HepG2 (cell line): ENCODE measurements around the gene UBQLN4. TPM values are rescaled to one million over a fixed set of nuclear protein-coding genes. Genes with fewer than 3 reads are reported as not detected.

Source experiments
- NFIB ChIP-seq: sonication (generic); formaldehyde crosslinking; IDR thresholded peaks from 2 replicates; pipeline ENCODE4 v1.9.0; 2021; ENCODE audit warnings: missing genetic modification reagents, mild to moderate bottlenecking, borderline replicate concordance
- TCF7 ChIP-seq: sonication (generic); IDR thresholded peaks from 2 replicates; pipeline ENCODE4 v1.6.1; 2016; ENCODE audit warnings: antibody characterized with exemption, low read depth
- ZNF343 ChIP-seq: sonication (generic); formaldehyde crosslinking; IDR thresholded peaks from 2 replicates; pipeline ENCODE4 v1.4.0; 2020; ENCODE audit warnings: mild to moderate bottlenecking, missing genetic modification reagents
- polyA plus RNA-seq, 8 experiments: library from polyadenylated mRNA; depleted of rRNA in 3 of 8; stranded (reverse) in 7 of 8; unstranded in 1 of 8; fragments of >200 nt; fragmentation: Illumina TruSeq in 4 of 8; extraction: Trizol in 4 of 8; gene quantifications; 2 replicates each; pipeline versions ENCODE4 v1.2.1 to v1.2.3, GENCODE V29; 2011 to 2016; ENCODE audit warnings: low read depth in 4 of 8, missing spikeins in 1 of 8, mixed read lengths in 1 of 8; ENCODE audit not compliant: insufficient read depth in 1 of 8
- total RNA-seq, 5 experiments: library from RNA; depleted of rRNA; stranded (reverse); fragments of >200 nt; fragmentation: Illumina TruSeq; extraction: Trizol; gene quantifications; 2 replicates each; pipeline ENCODE4 v1.2.3, GENCODE V29; 2016; ENCODE audit warnings: low read depth in 1 of 5
- TF ChIP-seq, protein P1 (sequence below): sonication (generic); formaldehyde crosslinking; IDR thresholded peaks from 2 replicates; pipeline ENCODE4 v1.5.0; 2020; ENCODE audit warnings: mild to moderate bottlenecking, missing genetic modification reagents
- TF ChIP-seq, protein P2 (sequence below): sonication (generic); formaldehyde crosslinking; IDR thresholded peaks from 2 replicates; pipeline ENCODE4 v1.5.0; 2020; ENCODE audit warnings: mild to moderate bottlenecking, missing genetic modification reagents, borderline replicate concordance
- TF ChIP-seq, protein P3 (sequence below): sonication (generic); formaldehyde crosslinking; IDR thresholded peaks from 2 replicates; pipeline ENCODE4 v1.5.0; 2020; ENCODE audit warnings: missing genetic modification reagents, mild to moderate bottlenecking, borderline replicate concordance
- TF ChIP-seq, protein P4 (sequence below): sonication (generic); formaldehyde crosslinking; IDR thresholded peaks from 2 replicates; pipeline ENCODE4 v1.4.0; 2020; ENCODE audit warnings: missing genetic modification reagents, mild to moderate bottlenecking, borderline replicate concordance

The UBQLN4 gene
- total and polyA plus RNA-seq, 2 of the 13 experiments (the other 11 are each of a cell fraction or from before 2014, with no cell fraction given): 31.5 to 39.8 TPM

DNA sequence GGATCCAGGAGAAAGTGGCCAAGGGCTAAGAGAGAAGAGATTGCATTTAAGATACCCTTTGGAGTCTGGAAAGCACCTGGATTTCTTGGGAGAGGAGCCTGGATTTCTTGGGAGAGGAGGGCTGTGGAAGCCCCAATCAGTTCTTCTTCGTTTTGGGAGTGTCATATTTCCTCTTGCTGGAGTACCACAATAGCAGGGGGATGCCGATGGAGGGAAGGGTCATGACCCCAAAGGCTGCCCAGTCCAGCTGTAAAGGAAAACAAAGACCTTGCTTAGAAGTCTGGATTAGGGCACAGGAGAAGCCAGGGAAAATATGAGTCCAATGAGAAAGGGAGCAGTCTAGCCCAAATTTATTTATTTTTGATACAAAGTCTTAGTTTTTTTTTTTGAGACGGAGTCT, 44.2 kb downstream of the UBQLN4 start (continued):
- TF ChIP-seq, protein P1, sequence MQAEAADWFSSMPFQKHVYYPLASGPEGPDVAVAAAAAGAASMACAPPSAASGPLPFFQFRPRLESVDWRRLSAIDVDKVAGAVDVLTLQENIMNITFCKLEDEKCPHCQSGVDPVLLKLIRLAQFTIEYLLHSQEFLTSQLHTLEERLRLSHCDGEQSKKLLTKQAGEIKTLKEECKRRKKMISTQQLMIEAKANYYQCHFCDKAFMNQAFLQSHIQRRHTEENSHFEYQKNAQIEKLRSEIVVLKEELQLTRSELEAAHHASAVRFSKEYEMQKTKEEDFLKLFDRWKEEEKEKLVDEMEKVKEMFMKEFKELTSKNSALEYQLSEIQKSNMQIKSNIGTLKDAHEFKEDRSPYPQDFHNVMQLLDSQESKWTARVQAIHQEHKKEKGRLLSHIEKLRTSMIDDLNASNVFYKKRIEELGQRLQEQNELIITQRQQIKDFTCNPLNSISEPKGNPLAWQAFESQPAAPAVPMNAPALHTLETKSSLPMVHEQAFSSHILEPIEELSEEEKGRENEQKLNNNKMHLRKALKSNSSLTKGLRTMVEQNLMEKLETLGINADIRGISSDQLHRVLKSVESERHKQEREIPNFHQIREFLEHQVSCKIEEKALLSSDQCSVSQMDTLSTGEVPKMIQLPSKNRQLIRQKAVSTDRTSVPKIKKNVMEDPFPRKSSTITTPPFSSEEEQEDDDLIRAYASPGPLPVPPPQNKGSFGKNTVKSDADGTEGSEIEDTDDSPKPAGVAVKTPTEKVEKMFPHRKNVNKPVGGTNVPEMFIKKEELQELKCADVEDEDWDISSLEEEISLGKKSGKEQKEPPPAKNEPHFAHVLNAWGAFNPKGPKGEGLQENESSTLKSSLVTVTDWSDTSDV (CRISPR knock-in tag): no peak
- TF ChIP-seq ZNF343 (CRISPR knock-in tag) (no peak), TCF7 (no peak), NFIB (CRISPR knock-in tag) (no peak)
- TF ChIP-seq, protein P2, sequence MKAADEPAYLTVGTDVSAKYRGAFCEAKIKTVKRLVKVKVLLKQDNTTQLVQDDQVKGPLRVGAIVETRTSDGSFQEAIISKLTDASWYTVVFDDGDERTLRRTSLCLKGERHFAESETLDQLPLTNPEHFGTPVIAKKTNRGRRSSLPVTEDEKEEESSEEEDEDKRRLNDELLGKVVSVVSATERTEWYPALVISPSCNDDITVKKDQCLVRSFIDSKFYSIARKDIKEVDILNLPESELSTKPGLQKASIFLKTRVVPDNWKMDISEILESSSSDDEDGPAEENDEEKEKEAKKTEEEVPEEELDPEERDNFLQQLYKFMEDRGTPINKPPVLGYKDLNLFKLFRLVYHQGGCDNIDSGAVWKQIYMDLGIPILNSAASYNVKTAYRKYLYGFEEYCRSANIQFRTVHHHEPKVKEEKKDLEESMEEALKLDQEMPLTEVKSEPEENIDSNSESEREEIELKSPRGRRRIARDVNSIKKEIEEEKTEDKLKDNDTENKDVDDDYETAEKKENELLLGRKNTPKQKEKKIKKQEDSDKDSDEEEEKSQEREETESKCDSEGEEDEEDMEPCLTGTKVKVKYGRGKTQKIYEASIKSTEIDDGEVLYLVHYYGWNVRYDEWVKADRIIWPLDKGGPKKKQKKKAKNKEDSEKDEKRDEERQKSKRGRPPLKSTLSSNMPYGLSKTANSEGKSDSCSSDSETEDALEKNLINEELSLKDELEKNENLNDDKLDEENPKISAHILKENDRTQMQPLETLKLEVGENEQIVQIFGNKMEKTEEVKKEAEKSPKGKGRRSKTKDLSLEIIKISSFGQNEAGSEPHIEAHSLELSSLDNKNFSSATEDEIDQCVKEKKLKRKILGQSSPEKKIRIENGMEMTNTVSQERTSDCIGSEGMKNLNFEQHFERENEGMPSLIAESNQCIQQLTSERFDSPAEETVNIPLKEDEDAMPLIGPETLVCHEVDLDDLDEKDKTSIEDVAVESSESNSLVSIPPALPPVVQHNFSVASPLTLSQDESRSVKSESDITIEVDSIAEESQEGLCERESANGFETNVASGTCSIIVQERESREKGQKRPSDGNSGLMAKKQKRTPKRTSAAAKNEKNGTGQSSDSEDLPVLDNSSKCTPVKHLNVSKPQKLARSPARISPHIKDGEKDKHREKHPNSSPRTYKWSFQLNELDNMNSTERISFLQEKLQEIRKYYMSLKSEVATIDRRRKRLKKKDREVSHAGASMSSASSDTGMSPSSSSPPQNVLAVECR (CRISPR knock-in tag): no peak
- TF ChIP-seq, protein P3, sequence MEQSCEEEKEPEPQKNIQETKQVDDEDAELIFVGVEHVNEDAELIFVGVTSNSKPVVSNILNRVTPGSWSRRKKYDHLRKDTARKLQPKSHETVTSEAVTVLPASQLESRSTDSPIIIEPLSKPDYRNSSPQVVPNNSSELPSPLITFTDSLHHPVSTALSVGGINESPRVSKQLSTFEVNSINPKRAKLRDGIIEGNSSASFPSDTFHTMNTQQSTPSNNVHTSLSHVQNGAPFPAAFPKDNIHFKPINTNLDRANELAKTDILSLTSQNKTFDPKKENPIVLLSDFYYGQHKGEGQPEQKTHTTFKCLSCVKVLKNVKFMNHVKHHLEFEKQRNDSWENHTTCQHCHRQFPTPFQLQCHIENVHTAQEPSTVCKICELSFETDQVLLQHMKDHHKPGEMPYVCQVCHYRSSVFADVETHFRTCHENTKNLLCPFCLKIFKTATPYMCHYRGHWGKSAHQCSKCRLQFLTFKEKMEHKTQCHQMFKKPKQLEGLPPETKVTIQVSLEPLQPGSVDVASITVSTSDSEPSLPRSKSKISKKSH (CRISPR knock-in tag): no peak
- TF ChIP-seq, protein P4, sequence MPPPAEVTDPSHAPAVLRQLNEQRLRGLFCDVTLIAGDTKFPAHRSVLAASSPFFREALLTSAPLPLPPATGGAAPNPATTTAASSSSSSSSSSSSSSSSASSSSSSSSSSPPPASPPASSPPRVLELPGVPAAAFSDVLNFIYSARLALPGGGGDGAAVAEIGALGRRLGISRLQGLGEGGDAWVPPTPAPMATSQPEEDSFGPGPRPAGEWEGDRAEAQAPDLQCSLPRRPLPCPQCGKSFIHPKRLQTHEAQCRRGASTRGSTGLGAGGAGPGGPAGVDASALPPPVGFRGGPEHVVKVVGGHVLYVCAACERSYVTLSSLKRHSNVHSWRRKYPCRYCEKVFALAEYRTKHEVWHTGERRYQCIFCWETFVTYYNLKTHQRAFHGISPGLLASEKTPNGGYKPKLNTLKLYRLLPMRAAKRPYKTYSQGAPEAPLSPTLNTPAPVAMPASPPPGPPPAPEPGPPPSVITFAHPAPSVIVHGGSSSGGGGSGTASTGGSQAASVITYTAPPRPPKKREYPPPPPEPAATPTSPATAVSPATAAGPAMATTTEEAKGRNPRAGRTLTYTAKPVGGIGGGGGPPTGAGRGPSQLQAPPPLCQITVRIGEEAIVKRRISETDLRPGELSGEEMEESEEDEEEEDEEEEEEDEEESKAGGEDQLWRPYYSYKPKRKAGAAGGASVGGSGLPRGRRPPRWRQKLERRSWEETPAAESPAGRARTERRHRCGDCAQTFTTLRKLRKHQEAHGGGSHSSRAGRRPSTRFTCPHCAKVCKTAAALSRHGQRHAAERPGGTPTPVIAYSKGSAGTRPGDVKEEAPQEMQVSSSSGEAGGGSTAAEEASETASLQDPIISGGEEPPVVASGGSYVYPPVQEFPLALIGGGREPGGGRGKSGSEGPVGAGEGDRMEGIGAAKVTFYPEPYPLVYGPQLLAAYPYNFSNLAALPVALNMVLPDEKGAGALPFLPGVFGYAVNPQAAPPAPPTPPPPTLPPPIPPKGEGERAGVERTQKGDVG (CRISPR knock-in tag): no peak
